ENCODE measurements around the gene OSBP. TPM values are rescaled to one million over a fixed set of nuclear protein-coding genes. Genes with fewer than 3 reads are reported as not detected.
"Not testable (repeated sequence)": the region's sequence is repeated elsewhere in the genome, so short reads cannot be mapped to it uniquely, and the experiment has no call there.

The OSBP gene, protein sequence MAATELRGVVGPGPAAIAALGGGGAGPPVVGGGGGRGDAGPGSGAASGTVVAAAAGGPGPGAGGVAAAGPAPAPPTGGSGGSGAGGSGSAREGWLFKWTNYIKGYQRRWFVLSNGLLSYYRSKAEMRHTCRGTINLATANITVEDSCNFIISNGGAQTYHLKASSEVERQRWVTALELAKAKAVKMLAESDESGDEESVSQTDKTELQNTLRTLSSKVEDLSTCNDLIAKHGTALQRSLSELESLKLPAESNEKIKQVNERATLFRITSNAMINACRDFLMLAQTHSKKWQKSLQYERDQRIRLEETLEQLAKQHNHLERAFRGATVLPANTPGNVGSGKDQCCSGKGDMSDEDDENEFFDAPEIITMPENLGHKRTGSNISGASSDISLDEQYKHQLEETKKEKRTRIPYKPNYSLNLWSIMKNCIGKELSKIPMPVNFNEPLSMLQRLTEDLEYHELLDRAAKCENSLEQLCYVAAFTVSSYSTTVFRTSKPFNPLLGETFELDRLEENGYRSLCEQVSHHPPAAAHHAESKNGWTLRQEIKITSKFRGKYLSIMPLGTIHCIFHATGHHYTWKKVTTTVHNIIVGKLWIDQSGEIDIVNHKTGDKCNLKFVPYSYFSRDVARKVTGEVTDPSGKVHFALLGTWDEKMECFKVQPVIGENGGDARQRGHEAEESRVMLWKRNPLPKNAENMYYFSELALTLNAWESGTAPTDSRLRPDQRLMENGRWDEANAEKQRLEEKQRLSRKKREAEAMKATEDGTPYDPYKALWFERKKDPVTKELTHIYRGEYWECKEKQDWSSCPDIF
- total RNA-seq, result 10 to 100 TPM; 35.0 to 36.4 TPM

DNA sequence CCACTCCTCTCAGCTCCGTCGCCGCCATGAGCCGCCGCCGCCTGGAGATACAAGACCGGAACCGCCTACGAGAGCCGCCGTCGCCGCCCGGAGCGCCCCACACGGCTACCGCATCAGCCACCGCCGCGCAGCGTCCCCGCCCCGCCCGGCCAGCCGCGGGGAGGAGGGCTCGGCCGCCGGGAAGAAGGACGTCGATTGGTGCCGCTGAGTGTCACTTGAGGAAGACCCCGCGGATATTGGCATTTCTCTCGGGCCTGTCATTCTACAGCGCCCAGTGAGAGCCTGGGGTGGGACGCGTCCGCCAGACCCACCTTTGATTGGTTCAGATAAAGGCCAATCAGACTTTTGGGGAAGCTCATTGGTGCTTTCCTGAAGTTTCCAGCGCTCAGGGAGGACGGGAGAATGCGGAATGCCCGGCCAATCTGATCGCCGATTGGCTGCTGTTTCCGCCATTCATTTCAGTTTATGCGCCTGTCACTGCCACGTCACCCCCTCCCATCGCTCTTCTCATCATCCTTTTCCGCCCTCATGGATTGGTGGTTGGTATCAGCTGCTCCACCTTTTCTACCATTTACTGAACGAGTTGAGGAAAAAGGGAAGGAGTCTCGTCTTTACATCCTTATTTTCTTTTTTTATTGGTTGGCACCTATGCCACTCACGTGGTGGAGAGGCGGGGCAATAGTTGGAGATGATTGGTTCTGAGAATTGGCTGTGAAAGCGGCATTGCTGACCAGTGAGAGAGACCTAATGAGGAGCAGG lies at the start of gene OSBP:
OSBP (minus strand) TSS at position 138 of the 759 bp plus-strand sequence; CDS start at position 28, 110 bp downstream.
- POLR2A ChIA-PET, result interaction anchor here (0.9 to 1.4 kb wide), 3 partner anchors 53 to 61 kb away, joined by 4 to 13 read pairs (median 9); partner anchors contain the start of gene PATL1
- CTCF ChIA-PET, result interaction anchor here (0.7 to 1.5 kb wide), 4 partner anchors 39 to 184 kb away, joined by 3 read pairs; partner anchors contain the start of gene PATL1

DNA sequence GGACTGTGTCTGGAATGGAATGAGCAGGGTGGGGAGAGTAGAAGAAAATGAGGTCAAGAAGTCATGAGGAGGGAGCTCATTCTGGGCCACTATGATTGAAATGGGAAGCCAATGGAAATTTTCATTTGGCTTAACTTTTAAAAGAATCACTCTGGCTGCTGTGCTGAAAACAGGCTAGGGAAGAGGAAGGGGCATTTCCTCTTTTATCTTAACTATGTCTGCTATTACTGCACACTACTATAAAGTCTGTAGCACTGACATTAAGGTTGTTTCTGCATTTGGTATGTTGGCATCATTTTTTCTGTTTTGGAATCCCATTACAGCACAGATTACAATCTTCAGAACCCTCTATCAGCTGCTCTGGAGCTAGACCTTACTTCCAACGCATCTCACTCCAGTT lies 45.0 kb upstream of the OSBP start:
- POLR2A ChIA-PET, result interaction anchor here (0.6 to 0.9 kb wide), 2 partner anchors 10 to 13 kb away, joined by 4 to 11 read pairs; no protein-coding TSS in a partner anchor

DNA sequence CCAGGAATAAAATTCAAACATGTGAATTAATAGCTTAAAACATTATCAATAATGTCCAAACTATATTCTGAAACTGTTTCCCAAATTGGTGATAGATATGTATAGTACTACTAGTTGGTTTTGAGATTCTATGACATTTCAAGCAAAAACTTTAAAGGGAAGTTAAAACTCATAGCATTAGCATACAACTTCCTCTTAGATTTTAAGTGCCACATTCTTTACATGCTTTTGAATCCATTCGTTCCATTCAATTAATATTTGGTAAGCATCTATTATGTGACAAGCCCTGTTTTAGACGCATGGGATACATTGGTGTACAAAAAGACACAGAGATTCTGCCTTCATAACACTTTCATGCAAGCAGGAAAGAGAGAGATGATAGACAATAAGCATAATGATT lies 44.4 kb upstream of the OSBP start:
- ChIA-PET POLR2A (no interaction called here), CTCF (no interaction called here)

More for the DNA sequence above, 45.0 kb upstream of the OSBP start:
- CTCF ChIA-PET, result interaction anchor here (1.1 kb wide), 1 partner anchor 44 kb away, joined by 3 read pairs; no protein-coding TSS in a partner anchor

DNA sequence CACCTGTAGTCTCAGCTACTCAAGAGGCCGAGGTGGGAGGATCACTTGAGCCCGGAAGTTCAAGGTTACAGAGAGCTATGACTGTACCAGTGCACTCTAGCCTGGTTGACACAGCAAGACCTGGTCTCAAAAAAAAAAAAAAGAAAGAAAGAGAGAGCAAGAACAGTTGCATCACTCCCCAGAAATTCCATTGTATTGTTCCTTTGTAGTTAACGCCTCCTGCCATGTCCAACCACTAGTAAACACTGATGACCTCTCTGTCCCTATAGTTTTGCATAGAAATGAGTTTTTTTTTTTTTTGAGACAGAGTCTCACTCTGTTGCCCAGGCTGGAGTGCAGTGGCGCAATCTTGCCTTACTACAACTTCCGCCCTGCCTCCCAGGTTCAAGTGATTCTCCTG lies 42.5 kb upstream of the OSBP start:
- ChIA-PET POLR2A (no interaction called here), CTCF (interaction anchor here (0.6 kb wide), 1 partner anchor 8 kb away, joined by 6 read pairs; no protein-coding TSS in a partner anchor)

DNA sequence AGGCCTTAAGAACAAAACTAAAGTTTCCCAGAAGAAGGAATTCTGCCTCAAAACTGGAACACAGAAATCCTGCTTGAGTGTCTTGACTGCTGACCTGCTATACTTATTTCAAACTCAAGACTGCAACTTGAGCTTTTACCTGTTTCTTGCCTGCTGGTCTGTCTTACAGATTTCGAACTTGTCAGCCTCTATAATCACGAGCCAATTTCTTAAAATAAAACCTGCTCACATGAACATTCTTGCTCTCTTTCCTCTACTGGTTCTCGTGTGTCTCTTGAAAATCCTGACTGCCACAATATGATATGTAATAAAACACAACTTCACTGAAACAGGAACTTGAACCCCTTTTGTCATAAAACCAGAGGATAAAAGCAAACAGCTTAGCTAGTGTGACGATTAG lies 39.3 kb upstream of the OSBP start:
- ChIA-PET CTCF (interaction anchor here (1.6 kb wide), 1 partner anchor 39 kb away, joined by 3 read pairs; the partner anchor contains the start of gene OSBP), POLR2A (no interaction called here)

DNA sequence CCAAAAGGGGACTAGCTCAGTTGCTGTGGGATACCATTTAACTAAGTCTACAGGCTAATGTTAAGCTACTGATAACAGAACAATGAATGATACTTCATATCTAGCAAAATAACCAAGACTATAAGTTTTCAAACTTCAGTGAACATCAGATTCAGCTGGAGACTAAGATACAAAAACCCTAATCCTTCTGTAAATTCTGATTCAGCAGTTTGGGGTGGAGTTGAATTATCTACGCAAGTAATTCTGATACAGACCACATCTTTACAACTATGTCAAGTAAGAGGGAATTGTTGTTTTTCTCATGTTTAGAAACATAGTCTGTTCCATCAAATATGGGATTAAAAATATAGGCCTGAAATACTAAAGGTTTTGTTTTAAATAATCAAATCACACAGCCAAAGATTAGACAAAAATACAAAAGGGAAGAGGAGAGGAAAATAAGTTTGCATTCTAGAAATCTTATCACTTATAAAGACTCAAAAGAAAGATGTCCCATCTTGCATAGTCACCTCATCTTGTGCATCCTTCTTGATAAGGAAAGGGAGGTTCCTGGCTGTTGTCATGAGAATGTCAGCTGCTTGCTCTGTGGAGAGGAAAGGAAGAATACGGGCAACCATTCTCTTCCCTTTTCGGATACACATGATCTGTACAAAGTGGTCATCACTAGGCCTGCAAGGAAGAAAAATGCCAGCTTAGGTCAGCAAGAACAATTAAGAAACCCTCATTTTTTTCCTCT lies 31.8 kb upstream of the OSBP start:
- CTCF ChIA-PET, result interaction anchor here (0.7 kb wide), 1 partner anchor 110 kb away, joined by 3 read pairs; no protein-coding TSS in a partner anchor

DNA sequence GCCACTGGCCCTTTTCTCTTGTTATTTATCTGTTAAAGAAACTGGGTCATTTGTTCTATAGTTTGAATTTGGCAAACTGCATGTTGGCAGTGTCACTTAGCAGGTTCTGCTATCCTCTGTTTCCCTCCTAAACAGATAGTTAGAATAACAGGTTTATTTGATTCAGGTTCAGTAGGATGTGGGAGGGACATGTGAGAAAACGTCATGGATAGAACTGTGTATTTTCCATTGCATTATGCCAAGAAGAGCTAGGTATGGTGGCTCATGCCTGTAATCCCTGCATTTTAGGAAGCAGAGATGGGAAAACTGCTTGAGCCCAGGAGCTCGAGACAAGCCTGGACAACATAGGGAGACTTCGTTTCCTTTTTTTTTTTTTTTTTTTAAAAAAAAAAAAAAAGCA lies 29.0 kb upstream of the OSBP start:
- ChIA-PET CTCF (no interaction called here), POLR2A (no interaction called here)

More for the DNA sequence above, 31.8 kb upstream of the OSBP start:
- POLR2A ChIA-PET, result interaction anchor here (0.8 kb wide), 1 partner anchor 14 kb away, joined by 4 read pairs; no protein-coding TSS in a partner anchor

DNA sequence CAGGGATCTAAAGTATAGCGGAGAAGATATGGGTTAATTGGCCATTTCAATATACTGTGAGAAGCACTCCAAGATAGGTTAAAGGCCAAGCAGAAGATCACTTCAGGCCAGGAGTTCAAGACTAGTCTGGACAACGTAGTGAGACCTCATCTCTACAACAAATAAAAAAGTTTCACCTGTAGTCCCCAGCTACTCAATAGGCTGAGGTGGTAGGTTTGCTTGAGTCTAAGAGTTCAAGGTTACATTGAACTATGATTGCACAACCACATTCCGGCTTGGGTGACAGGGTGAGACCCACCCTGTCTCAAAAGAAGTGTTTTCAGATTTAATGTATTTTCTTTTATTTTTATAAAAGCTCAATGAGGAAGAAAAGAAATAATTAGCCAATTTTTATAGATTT lies 27.8 kb upstream of the OSBP start:
- POLR2A ChIA-PET, result no interaction called here
- CTCF ChIA-PET, result no interaction called here

DNA sequence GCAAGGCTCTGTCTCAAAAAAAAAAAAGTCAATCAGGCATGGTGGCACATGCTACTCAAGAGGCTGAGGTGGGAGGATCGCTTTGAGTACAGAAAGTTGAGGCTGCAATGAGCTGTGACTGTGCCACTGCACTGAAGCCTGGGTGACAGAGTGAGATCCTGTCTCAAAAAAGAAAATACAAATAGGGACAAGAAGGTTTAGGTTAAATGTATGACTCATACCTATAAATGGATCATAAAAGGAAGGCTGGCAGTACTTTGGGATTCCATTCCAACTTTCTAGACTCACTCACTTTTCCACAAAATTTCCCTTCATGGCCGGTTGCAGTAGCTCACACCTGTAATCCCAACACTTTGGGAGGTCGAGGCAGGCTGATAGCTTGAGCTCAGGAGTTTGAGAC lies 25.6 kb upstream of the OSBP start:
- ChIA-PET POLR2A (no interaction called here), CTCF (no interaction called here)

DNA sequence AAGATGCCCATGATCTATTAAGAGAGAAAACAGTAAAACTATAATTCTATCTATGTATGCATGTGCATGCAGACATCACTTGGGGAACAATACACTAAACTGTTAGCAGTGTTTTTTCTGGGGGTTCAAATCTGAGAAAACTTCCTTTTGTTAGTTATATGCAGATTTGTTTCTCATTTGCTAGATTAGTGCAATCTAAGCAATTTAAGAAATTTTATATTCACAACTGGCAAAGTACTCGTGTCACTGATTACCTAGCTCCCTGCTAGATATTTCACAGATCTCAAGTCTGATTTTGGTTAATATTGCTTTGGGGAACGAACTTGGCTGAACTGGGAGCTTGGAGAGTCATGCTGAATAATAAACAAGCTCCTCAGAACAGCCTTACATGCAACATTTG lies 14.9 kb upstream of the OSBP start:
- ChIA-PET POLR2A (no interaction called here), CTCF (no interaction called here)

DNA sequence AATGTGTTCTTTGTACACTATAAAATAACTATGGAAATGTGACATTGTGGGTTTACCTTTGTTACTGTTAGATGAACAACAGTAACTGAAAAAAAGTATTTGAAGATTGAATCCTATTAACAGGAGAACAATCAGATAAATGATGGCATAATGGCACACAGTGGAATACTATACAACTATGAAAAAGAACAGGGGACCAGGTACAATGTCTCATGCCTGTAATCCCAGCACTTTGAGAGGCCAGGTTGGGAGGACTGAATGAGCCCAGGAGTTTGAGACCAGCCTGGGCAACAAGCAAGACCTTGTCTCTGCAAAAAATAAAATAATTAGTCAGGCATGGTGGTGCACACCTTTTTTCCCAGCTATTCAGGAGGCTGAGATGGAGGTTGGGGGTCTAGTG lies 14.4 kb upstream of the OSBP start:
- CTCF ChIA-PET, result no interaction called here

DNA sequence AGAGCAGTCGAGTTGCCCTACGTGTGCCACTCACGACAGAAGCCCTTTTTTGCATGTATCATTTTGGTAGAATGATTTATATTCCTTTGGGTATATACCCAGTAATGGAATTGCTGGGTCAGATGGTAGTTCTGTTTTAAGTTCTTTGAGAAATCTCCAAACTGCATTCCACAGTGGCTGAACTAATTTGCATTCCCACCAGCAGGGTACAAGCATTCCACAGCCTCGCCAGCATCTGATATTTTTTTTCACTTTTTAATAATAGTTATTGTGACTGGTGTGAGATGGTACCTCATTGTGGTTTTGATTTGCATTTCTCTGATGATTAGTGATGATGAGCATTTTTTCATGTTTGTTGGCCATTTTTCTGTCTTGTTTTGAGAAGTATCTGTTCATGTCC lies 11.4 kb upstream of the OSBP start:
- CTCF ChIA-PET, POLR2A ChIA-PET: not testable (repeated sequence)

More for the DNA sequence above, 14.4 kb upstream of the OSBP start:
- POLR2A ChIA-PET, result no interaction called here

DNA sequence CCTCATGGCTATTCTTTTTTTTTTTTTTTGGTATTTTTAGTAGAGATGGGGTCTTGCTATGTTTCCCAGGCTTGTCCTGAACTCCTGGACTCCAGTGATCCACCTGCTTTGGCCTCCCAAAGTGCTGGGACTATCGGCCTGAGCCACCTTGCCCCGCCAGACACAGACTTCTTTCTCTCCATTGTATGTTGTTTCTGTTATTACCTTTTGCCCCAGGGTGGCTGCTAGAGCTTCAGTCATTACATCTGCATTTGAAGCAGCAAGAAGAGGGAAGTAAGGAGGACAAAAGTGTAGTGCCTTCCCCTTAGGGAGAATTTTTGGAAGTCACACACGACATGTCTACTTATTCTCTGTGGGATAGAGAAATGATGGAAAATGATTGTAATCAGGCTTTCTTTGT lies 10.1 kb upstream of the OSBP start:
- POLR2A ChIA-PET, result interaction anchor here (1.0 kb wide), 1 partner anchor 10 kb away, joined by 4 read pairs; no protein-coding TSS in a partner anchor
- CTCF ChIA-PET, result no interaction called here

DNA sequence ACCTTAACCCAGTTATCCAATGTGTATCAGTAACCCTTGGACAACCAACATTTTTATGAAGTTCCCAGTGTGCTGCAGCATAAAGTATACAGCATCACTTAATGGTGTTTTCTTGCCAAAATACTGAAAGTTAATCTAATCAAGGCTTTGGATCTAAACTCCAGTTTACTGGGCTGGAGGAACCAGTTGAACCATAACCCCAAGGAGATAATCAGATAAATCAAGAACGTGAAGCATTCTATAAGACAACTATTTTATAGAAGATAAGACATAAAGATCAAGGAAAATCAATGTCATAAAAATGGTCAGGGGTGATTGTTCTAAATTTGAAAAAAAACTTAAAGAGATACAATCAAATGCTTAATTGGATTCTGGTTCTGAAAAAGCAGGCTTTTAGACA lies 2.3 kb upstream of the OSBP start:
- ChIA-PET CTCF (no interaction called here), POLR2A (no interaction called here)

DNA sequence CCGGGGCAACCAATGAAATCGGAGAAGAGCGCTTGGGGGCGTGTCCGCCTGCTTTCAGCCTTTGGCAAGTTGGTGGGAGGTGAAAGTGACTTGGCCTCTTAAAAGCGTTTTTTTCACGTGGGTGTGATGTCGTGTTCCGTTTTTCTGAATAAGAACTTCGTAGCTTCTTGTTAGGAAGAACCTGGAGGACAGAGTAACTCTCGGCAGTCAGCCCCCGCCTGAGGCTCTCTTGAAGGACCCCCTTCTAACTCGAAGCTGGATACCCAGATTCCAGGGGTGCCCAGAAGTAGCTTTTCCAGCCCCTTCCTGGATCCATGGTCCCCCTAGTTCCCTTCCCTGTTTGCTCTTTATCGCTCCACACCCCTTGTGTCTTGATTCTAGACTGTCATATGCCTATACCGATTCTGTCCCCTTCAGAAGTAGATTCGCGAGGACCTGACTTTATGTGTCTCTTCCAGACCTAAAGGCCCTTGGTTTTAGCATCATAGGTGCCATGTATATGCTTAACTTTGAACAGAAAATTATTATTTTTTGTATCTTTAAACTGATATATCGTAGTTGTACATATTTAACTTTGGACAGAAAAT lies 915 bp upstream of the OSBP start:
- ChIA-PET POLR2A (interaction anchor here (0.9 to 1.4 kb wide), 3 partner anchors 52 to 61 kb away, joined by 4 to 13 read pairs (median 9); partner anchors contain the start of gene PATL1), CTCF (interaction anchor here (0.7 to 1.4 kb wide), 4 partner anchors 38 to 184 kb away, joined by 3 read pairs; no protein-coding TSS in a partner anchor)

DNA sequence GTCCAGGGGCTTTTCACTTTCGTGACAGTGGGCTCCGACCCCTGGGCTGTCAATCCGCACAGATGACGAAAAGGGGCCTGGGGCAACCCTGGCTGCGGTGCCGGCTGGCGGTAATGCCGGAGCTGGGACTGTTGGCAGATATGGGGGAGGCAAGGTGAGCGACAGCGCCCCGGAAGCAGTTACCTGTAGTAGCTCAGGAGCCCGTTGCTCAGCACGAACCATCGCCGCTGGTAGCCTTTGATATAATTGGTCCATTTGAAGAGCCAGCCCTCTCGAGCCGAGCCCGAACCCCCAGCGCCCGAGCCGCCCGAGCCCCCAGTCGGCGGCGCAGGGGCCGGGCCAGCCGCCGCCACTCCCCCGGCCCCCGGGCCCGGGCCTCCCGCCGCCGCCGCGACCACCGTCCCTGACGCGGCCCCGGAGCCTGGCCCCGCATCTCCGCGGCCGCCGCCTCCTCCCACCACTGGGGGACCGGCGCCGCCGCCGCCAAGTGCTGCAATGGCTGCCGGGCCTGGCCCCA lies 396 bp downstream of the OSBP start:
- CTCF ChIA-PET, result interaction anchor here (1.4 to 1.5 kb wide), 2 partner anchors 40 to 54 kb away, joined by 3 read pairs; partner anchors contain the start of gene PATL1
- POLR2A ChIA-PET, result interaction anchor here (1.0 to 1.4 kb wide), 2 partner anchors 54 kb away, joined by 4 to 13 read pairs; partner anchors contain the start of gene PATL1

DNA sequence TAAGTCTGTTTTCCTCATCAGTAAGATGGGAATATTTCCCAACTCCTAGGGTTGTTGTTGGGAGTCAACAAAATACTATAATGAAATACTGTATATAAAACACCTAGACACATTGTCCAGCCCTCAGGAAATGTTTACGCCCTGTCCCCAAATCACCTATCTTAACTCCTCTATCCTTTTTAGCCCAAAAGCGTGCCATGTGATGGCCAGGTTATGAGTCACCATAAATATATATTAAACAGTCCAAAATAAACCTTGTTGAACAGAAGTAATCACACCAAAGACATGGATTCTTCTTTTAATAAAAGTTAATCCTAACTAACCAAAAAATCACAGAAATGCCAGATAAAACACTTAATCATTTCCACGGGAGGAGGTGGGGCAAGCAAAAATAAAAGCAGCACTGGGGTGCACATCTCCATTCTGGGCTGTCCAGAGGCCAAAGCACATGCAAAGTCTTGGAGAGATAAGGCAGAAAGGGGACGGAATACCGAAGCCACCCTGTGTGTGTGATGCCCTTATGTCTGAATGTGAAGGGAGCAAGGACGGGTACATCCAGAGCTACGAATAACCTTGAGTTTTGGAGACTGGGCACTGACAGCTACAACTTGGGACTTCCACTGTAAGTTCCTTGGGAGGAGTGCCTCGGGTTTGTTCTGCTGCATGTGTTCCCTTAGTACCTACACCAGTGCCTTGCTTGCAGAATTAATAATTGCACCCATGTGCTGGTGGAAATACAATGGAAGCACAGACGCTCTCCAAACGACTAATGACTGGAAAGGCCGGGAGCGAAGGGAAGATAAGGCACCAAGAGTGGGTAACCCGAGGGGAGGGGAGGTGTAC lies 1.1 kb downstream of the OSBP start:
- POLR2A ChIA-PET, result no interaction called here

More for the DNA sequence above, 1.1 kb downstream of the OSBP start:
- CTCF ChIA-PET, result interaction anchor here (1.5 kb wide), 1 partner anchor 54 kb away, joined by 3 read pairs; the partner anchor contains the start of gene PATL1
